Activated T-helper 2 cell treated with anti-CD3 and anti-CD28 coated beads, Interferon-gamma antibody, Interleukin-2, Interleukin-4, amounts not matched to agents 10 μg/mL and 5 μg/mL and 100 μg/mL, durations not matched to agents 14 hours and 24 hours and 36 hours (primary cell): ENCODE results near the gene C14orf39. TPM values are rescaled to one million over a fixed set of nuclear protein-coding genes. Genes with fewer than 3 reads are reported as not detected.
"Not testable (repeated sequence)": the region's sequence is repeated elsewhere in the genome, so short reads cannot be mapped to it uniquely, and the experiment has no call there.

ENCODE experiments used
- DNase-seq: peaks from one replicate; pipeline ENCODE4 v3.0.0; 2021; ENCODE audit warnings: low spot score
- H3K27ac Mint-ChIP-seq: one replicate; pipeline ENCODE4 v1.8.0; 2021; ENCODE audit warnings: mixed read lengths
- H3K27me3 Mint-ChIP-seq: one replicate; pipeline ENCODE4 v1.8.0; 2021; ENCODE audit warnings: low read depth, mixed read lengths
- H3K36me3 Mint-ChIP-seq: one replicate; pipeline ENCODE4 v1.8.0; 2021; ENCODE audit warnings: low read depth, mixed read lengths
- H3K4me1 Mint-ChIP-seq: one replicate; pipeline ENCODE4 v1.8.0; 2021; ENCODE audit warnings: low read depth, mixed read lengths
- H3K4me3 Mint-ChIP-seq: one replicate; pipeline ENCODE4 v1.8.0; 2021; ENCODE audit warnings: low read depth, mild to moderate bottlenecking, moderate library complexity, mixed read lengths
- H3K9me3 Mint-ChIP-seq: one replicate; pipeline ENCODE4 v1.8.0; 2021; ENCODE audit warnings: mixed read lengths
- intact Hi-C: fragments of 100-400 bp; cut with micrococcal nuclease; formaldehyde crosslinking; loops from one replicate; pipeline ENCODE4 v1.15.1; 2023
- total RNA-seq: library from RNA; stranded (reverse); gene quantifications from 2 replicates; pipeline ENCODE4 v1.2.3, GENCODE V29; 2022

Gene C14orf39
- total RNA-seq, 1 donor from 2014 or later: not detected

- H3K27me3 Mint-ChIP-seq: peaks cover 21% of the 10 kb centered on the region
- peaks cover 12% of the 10 kb centered on the region for H3K9me3 Mint-ChIP-seq
- intact Hi-C loops: no loop called here
- H3K36me3 Mint-ChIP-seq: no peaks in the 10 kb centered on the region
- DNase-seq: no peak
- H3K4me1 Mint-ChIP-seq: peaks cover 2% of the 10 kb centered on the region
- H3K4me3 Mint-ChIP-seq: no peak overlapping the region
- H3K27ac Mint-ChIP-seq: no peak overlapping the region
These were observed 3.1 kb downstream of the C14orf39 start for GRCh38 chr14:60482743-60483142.

DNA sequence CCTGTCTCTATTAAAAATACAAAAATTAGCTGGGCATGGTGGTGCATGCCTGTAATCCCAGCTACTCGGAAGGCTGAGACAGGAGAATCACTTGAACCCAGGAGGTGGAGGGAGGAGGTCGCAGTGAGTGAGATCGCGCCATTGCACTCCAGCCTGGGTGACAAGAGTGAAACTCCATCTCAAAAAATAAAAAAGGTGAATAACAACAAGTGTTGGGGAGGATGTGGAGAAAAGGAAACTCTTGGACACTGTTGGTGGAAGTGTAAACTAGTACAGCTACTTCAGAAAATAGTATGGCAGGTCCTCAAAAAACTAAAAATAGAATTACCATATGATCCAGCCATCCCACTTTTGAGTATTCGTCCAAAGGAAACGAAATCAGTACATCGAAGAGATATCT lies 5.6 kb downstream of the C14orf39 start:
- DNase-seq, intact Hi-C loops, H3K4me3 Mint-ChIP-seq, H3K4me1 Mint-ChIP-seq, H3K27ac Mint-ChIP-seq, H3K36me3 Mint-ChIP-seq: not testable (repeated sequence)
- Mint-ChIP-seq H3K9me3 (peaks cover 12% of the 10 kb centered on the region), H3K27me3 (peaks cover 13% of the 10 kb centered on the region)

DNA sequence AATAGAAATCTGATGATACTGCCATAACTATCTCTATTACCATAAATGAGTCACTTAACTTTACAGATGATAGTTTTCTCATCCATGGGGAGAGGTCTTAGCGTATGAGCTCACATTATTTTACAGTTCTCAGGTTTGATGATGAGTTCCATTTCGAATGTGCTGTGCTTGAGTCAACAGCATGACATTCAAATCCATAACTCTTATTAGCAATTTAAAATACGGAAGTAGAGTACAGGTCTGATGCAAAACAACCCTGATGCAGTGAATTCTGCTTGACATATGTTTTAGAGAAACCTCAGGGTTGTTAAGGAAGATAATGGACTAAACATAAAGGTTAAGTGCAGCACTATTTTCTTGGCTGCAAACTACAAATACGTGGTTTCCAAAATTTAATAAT lies 30.0 kb downstream of the C14orf39 start:
- DNase-seq: no peak
- no peak overlapping the region for H3K27ac Mint-ChIP-seq
- no peaks in the 10 kb centered on the region for H3K36me3 Mint-ChIP-seq
- H3K4me3 Mint-ChIP-seq: no peak overlapping the region
- intact Hi-C loops: no loop called here
- no peaks in the 10 kb centered on the region for H3K4me1 Mint-ChIP-seq
- peaks cover 2% of the 10 kb centered on the region for H3K27me3 Mint-ChIP-seq
- no peaks in the 10 kb centered on the region for H3K9me3 Mint-ChIP-seq

- no peaks in the 10 kb centered on the region for H3K4me1 Mint-ChIP-seq
- no peaks in the 10 kb centered on the region for H3K9me3 Mint-ChIP-seq
- DNase-seq: no peak
- no peaks in the 10 kb centered on the region for H3K27me3 Mint-ChIP-seq
- H3K36me3 Mint-ChIP-seq: no peaks in the 10 kb centered on the region
- intact Hi-C loops: no loop called here
- H3K4me3 Mint-ChIP-seq: no peak overlapping the region
- no peak overlapping the region for H3K27ac Mint-ChIP-seq
These were observed 55.6 kb downstream of the C14orf39 start for GRCh38 chr14:60430276-60430675.

DNA sequence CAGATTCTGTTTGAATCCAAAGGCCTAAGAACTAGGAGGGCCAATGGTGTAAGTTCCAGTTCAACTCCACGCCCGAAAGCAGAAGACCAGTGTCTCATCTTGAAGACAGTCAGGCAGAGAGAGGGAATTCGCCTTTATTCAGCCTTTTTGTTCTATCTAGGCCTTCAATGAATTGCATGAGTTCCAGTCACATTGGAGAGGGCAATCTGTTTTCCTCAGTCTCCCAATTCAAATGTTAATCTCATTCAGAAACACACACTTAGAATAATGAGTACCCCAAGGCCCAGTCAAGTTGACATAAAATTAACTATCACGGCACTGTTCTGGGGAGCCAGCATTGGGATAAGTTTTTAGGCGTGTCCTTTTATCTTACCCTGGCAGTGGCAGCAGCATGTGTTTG lies 65.8 kb downstream of the C14orf39 start:
- Mint-ChIP-seq H3K4me1 (no peaks in the 10 kb centered on the region), H3K9me3 (no peaks in the 10 kb centered on the region), H3K27ac (no peak overlapping the region), H3K27me3 (no peaks in the 10 kb centered on the region), H3K4me3 (no peak overlapping the region), H3K36me3 (no peaks in the 10 kb centered on the region)
- intact Hi-C loops: no loop called here
- no peak for DNase-seq

GRCh38 chr14:60397550-60397949 lies 88.3 kb downstream of the C14orf39 start:
- H3K27ac Mint-ChIP-seq, H3K4me1 Mint-ChIP-seq, DNase-seq, H3K27me3 Mint-ChIP-seq, H3K9me3 Mint-ChIP-seq, H3K36me3 Mint-ChIP-seq, H3K4me3 Mint-ChIP-seq, intact Hi-C loops: not testable (repeated sequence)

- H3K36me3 Mint-ChIP-seq: no peaks in the 10 kb centered on the region
- no peaks in the 10 kb centered on the region for H3K27me3 Mint-ChIP-seq
- H3K9me3 Mint-ChIP-seq: no peaks in the 10 kb centered on the region
These were observed 89.0 kb downstream of the C14orf39 start for GRCh38 chr14:60396718-60397343.

More at GRCh38 chr14:60396718-60397343, 89.0 kb downstream of the C14orf39 start:
- intact Hi-C loops: no loop called here
- no peaks in the 10 kb centered on the region for H3K4me1 Mint-ChIP-seq
- H3K27ac Mint-ChIP-seq: no peak overlapping the region
- H3K4me3 Mint-ChIP-seq: no peak overlapping the region
- DNase-seq: no peak

Other genes with a start within 250 kb of the C14orf39 start
- 45.7 and 48.2 TPM in 2 replicates for gene PPM1A, start 236.8 kb downstream of the C14orf39 start, total RNA-seq
- gene SIX6, start 23.1 kb upstream of the C14orf39 start, total RNA-seq: not detected in 2 replicates
- gene SIX1, start 163.4 kb upstream of the C14orf39 start, total RNA-seq: 0.30 and 0.48 TPM in 2 replicates
- 1.1 and 1.3 TPM in 2 replicates for gene SIX4, start 238.3 kb upstream of the C14orf39 start, total RNA-seq
- 56.2 and 57.5 TPM in 2 replicates for gene MNAT1, start 248.7 kb upstream of the C14orf39 start, total RNA-seq